ENCODE results near the gene GPR89B.
"Not testable (repeated sequence)": the region's sequence is repeated elsewhere in the genome, so short reads cannot be mapped to it uniquely, and the experiment has no call there.

DNA sequence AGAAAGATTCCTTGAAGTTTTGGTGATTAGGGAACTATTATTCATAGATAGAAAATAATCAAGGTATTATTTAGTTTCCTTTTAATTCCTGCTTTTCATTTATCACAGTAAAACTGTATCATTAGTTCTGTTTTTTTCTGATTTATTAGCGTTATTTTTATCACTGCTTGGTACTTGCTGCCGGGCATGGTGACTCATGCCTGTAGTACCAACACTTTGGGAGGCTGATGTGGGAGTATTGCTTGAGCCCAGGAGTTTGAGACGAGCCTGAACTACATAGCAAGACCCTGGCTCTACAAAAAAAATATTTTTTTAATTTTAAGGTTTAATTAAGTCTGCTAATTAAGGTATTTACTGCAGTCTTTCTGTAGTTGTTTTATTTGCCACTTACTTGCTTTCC is 59.7 kb downstream of the GPR89B start:
- TF ChIP-seq, protein P1, sequence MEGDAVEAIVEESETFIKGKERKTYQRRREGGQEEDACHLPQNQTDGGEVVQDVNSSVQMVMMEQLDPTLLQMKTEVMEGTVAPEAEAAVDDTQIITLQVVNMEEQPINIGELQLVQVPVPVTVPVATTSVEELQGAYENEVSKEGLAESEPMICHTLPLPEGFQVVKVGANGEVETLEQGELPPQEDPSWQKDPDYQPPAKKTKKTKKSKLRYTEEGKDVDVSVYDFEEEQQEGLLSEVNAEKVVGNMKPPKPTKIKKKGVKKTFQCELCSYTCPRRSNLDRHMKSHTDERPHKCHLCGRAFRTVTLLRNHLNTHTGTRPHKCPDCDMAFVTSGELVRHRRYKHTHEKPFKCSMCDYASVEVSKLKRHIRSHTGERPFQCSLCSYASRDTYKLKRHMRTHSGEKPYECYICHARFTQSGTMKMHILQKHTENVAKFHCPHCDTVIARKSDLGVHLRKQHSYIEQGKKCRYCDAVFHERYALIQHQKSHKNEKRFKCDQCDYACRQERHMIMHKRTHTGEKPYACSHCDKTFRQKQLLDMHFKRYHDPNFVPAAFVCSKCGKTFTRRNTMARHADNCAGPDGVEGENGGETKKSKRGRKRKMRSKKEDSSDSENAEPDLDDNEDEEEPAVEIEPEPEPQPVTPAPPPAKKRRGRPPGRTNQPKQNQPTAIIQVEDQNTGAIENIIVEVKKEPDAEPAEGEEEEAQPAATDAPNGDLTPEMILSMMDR (IDR thresholded peaks at IDR 0.05), result not testable (repeated sequence)
- not testable (repeated sequence) for TF ChIP-seq POLR2AphosphoS5 (IDR thresholded peaks at IDR 0.05)

Measured in esophagus muscularis mucosa (tissue), 3 donors.